PC-9 (cell line): ENCODE data around the gene RAD18. TPM values are rescaled to one million over a fixed set of nuclear protein-coding genes. Genes with fewer than 3 reads are reported as not detected.

Experiments
- BruUV-seq: library from RNA; stranded (reverse); fragments of 400-500 nt; replicated peaks from 2 replicates; lab custom pipeline; 2021; lab: Mats Ljungman, UMichigan
- CTCF ChIA-PET: fragments of 300-600 bp; sonication (Branson Sonifier 250); formaldehyde crosslinking; loops from one replicate; lab custom pipeline; 2022; ENCODE audit warnings: antibody characterized with exemption; lab: Charles Lee
- POLR2A ChIA-PET: fragments of 300-600 bp; sonication (Branson Sonifier 250); formaldehyde crosslinking; loops from one replicate; lab custom pipeline; 2022; ENCODE audit warnings: antibody characterized with exemption; ENCODE audit not compliant: unreplicated experiment; lab: Charles Lee
- DNase-seq, 2 experiments: peaks; one replicate each; pipeline versions ENCODE4 v3.0.0 to v3.0.0-alpha.2; 2015 to 2022; ENCODE audit warnings: mixed read lengths in 1 of 2
- H2AFZ ChIP-seq: fragments of 200-600 bp; sonication (generic); 2 replicates; pipeline ENCODE4 v1.8.1; 2017; ENCODE audit warnings: antibody characterized with exemption
- H3F3A ChIP-seq: fragments of 200-600 bp; sonication (generic); 2 replicates; pipeline ENCODE4 v1.8.1; 2017; ENCODE audit warnings: antibody characterized with exemption, mild to moderate bottlenecking, low read depth; ENCODE audit not compliant: insufficient read depth
- H3K27ac ChIP-seq: fragments of 200-600 bp; sonication (generic); 2 replicates; pipeline ENCODE4 v1.6.1; 2016; ENCODE audit warnings: mixed run types
- H3K27me3 ChIP-seq: fragments of 200-600 bp; sonication (generic); 2 replicates; pipeline ENCODE4 v1.6.1; 2016; ENCODE audit warnings: low read depth, mixed run types; ENCODE audit not compliant: insufficient read depth
- H3K36me3 ChIP-seq: fragments of 200-600 bp; sonication (generic); 2 replicates; pipeline ENCODE4 v1.6.1; 2016; ENCODE audit warnings: low read depth, mixed run types
- H3K4me1 ChIP-seq: fragments of 200-600 bp; sonication (generic); replicated peaks from 2 replicates; pipeline ENCODE4 v1.6.1; 2016; ENCODE audit warnings: mixed run types; ENCODE audit not compliant: insufficient read depth
- H3K4me2 ChIP-seq: fragments of 200-600 bp; sonication (generic); 2 replicates; pipeline ENCODE4 v1.6.1; 2017; ENCODE audit warnings: mixed run types
- H3K4me3 ChIP-seq: fragments of 200-600 bp; sonication (generic); 2 replicates; pipeline ENCODE4 v1.6.1; 2016; ENCODE audit warnings: mixed run types
- H3K79me2 ChIP-seq: fragments of 200-600 bp; sonication (generic); 2 replicates; pipeline ENCODE4 v1.6.1; 2017; ENCODE audit warnings: low read depth, mixed run types
- H3K9me2 ChIP-seq: fragments of 200-600 bp; sonication (generic); 2 replicates; pipeline ENCODE4 v1.8.1; 2017; ENCODE audit warnings: mild to moderate bottlenecking; ENCODE audit not compliant: insufficient read depth
- H3K9me3 ChIP-seq: fragments of 200-600 bp; sonication (generic); 2 replicates; pipeline ENCODE4 v1.8.1; 2016; ENCODE audit warnings: low read depth; ENCODE audit not compliant: insufficient read depth
- H4K20me1 ChIP-seq: fragments of 200-600 bp; sonication (generic); 2 replicates; pipeline ENCODE4 v1.8.1; 2017; ENCODE audit not compliant: insufficient read depth
- CTCF ChIP-seq: fragments of 200-600 bp; sonication (generic); conservative IDR thresholded peaks from 2 replicates; pipeline ENCODE4 v1.6.1; 2017; ENCODE audit warnings: mixed run types, antibody characterized with exemption, mild to moderate bottlenecking, moderate library complexity
- EZH2 ChIP-seq: fragments of 200-600 bp; sonication (generic); IDR thresholded peaks from 2 replicates; pipeline ENCODE4 v1.8.0; 2017; ENCODE audit warnings: antibody characterized with exemption, low read depth
- intact Hi-C: fragments of 100-400 bp; cut with micrococcal nuclease; formaldehyde crosslinking; loops from one replicate; pipeline ENCODE4 v1.10.0; 2022; ENCODE audit not compliant: unreplicated experiment
- total RNA-seq: library from RNA; stranded (reverse); gene quantifications from 2 replicates; pipeline ENCODE4 v1.2.3, GENCODE V29; 2021

Gene RAD18
- total RNA-seq, 1 experiment from 2014 or later: 29.1 TPM

GRCh38 chr3:8865697-8866096 is 97.6 kb downstream of the RAD18 start:
- Histone ChIP-seq H3K4me1 (peaks cover 20% of the 10 kb centered on the region), H3F3A (peaks cover 20% of the 10 kb centered on the region), H3K27me3 (no peaks in the 10 kb centered on the region), H4K20me1 (no peaks in the 10 kb centered on the region), H3K4me3 (no peak overlapping the region), H3K4me2 (no peak overlapping the region), H3K9me2 (no peaks in the 10 kb centered on the region; the same call in 1 of the 2 replicates), H3K27ac (no peak overlapping the region), H3K79me2 (no peaks in the 10 kb centered on the region), H3K9me3 (no peaks in the 10 kb centered on the region), H3K36me3 (no peaks in the 10 kb centered on the region), H2AFZ (no peak overlapping the region)
- ChIA-PET CTCF (no interaction called here), POLR2A (no interaction called here)
- no TSS peak for BruUV-seq
- no peak for TF ChIP-seq EZH2
- no peak for TF ChIP-seq CTCF
- intact Hi-C loops: loop anchor here (5.0 kb wide), 1 partner anchor 97 kb away; the partner anchor contains the start of gene RAD18
- no peak for DNase-seq

- Histone ChIP-seq H3K4me2 (no peak overlapping the region), H3K79me2 (no peaks in the 10 kb centered on the region), H3K4me3 (no peak overlapping the region), H3K36me3 (no peaks in the 10 kb centered on the region), H2AFZ (no peak overlapping the region), H3F3A (peaks cover 10% of the 10 kb centered on the region), H3K4me1 (peaks cover 10% of the 10 kb centered on the region), H3K9me2 (no peaks in the 10 kb centered on the region; the same call in 1 of the 2 replicates), H3K9me3 (no peaks in the 10 kb centered on the region), H4K20me1 (no peaks in the 10 kb centered on the region), H3K27ac (no peak overlapping the region), H3K27me3 (no peaks in the 10 kb centered on the region)
- intact Hi-C loops: loop anchor here (5.0 kb wide), 1 partner anchor 98 kb away; the partner anchor contains the start of gene RAD18
- CTCF ChIA-PET: no interaction called here
- TF ChIP-seq EZH2 (no peak), CTCF (no peak)
- BruUV-seq: no TSS peak
- no peak for DNase-seq
- POLR2A ChIA-PET: no interaction called here
These were observed 98.6 kb downstream of the RAD18 start for GRCh38 chr3:8864402-8865350.

- intact Hi-C loops: no loop called here
- H3K27ac ChIP-seq: no peak overlapping the region
- no peak for TF ChIP-seq EZH2
- TF ChIP-seq CTCF: no peak
- H2AFZ ChIP-seq: no peak overlapping the region
- DNase-seq: no peak
- H3K9me2 ChIP-seq: no peaks in the 10 kb centered on the region; the same call in 1 of the 2 replicates
- BruUV-seq: no TSS peak
- POLR2A ChIA-PET: no interaction called here
- H3K9me3 ChIP-seq: no peaks in the 10 kb centered on the region
- H3K4me3 ChIP-seq: no peak overlapping the region
- no peak overlapping the region for H3K4me2 ChIP-seq
- no peaks in the 10 kb centered on the region for H3K79me2 ChIP-seq
- CTCF ChIA-PET: no interaction called here
- H4K20me1 ChIP-seq: no peaks in the 10 kb centered on the region
- H3K36me3 ChIP-seq: no peaks in the 10 kb centered on the region
- H3K27me3 ChIP-seq: no peaks in the 10 kb centered on the region
- H3F3A ChIP-seq: peaks cover 4% of the 10 kb centered on the region
- peaks cover 4% of the 10 kb centered on the region for H3K4me1 ChIP-seq
These were observed 99.4 kb downstream of the RAD18 start for GRCh38 chr3:8863891-8864290.
